ENCODE measurements around the gene TCF4. TPM values are rescaled to one million over a fixed set of nuclear protein-coding genes. Genes with fewer than 3 reads are reported as not detected.

The TCF4 gene
- total RNA-seq, 1 experiment from 2014 or later, result 104 TPM

DNA sequence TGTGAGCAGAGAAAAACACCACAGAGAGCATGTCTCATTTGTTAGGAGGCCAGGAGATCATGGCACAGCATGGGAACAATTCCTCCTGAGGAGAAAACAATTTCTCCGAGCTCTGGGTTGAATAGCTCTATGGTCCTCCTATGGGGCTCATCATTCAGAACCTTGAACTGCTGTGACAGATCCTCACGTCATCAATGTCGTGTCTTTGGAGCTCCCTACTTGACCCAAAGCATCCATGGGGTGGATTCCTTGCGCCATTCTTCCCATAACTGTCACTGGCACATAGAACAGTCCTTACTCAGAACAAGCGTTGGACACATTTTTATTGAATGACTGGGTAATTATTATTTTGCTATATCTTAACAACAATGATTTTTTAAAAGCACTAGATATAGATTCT is 15.8 kb upstream of the TCF4 start:
- H3K4me1 Mint-ChIP-seq, result 0 out of 2 replicates have a peak, but pooled peaks cover 2% of the 10 kb centered on the region
- POLR2A ChIA-PET, result no interaction called here
- no peaks in the 10 kb centered on the region for H3K36me3 Mint-ChIP-seq
- DNase-seq (ENCODE audit: low spot score) (no peak), ATAC-seq (no peak)
- peaks cover 6% of the 10 kb centered on the region; the same call in 1 of the 2 replicates for H3K9me3 Mint-ChIP-seq
- no peak overlapping the region for H3K4me3 Mint-ChIP-seq
- H3K27ac Mint-ChIP-seq, result no peak overlapping the region
- no peaks in the 10 kb centered on the region for H3K27me3 Mint-ChIP-seq (ENCODE audit: low read depth)
- TF ChIP-seq NR2C2 (CRISPR knock-in tag; IDR thresholded peaks at IDR 0.05) (no peak), GTF2I (CRISPR knock-in tag; conservative IDR thresholded peaks at IDR 0.05) (no peak), SP1 (CRISPR knock-in tag; conservative IDR thresholded peaks at IDR 0.05) (no peak), ZNF317 (CRISPR knock-in tag; IDR thresholded peaks at IDR 0.05; ENCODE audit: borderline replicate concordance, low read depth) (no peak)
- TF ChIP-seq, protein P1, sequence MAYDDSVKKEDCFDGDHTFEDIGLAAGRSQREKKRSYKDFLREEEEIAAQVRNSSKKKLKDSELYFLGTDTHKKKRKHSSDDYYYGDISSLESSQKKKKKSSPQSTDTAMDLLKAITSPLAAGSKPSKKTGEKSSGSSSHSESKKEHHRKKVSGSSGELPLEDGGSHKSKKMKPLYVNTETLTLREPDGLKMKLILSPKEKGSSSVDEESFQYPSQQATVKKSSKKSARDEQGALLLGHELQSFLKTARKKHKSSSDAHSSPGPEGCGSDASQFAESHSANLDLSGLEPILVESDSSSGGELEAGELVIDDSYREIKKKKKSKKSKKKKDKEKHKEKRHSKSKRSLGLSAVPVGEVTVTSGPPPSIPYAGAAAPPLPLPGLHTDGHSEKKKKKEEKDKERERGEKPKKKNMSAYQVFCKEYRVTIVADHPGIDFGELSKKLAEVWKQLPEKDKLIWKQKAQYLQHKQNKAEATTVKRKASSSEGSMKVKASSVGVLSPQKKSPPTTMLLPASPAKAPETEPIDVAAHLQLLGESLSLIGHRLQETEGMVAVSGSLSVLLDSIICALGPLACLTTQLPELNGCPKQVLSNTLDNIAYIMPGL (CRISPR knock-in tag; IDR thresholded peaks at IDR 0.05), result no peak
- TF ChIP-seq, protein P2, sequence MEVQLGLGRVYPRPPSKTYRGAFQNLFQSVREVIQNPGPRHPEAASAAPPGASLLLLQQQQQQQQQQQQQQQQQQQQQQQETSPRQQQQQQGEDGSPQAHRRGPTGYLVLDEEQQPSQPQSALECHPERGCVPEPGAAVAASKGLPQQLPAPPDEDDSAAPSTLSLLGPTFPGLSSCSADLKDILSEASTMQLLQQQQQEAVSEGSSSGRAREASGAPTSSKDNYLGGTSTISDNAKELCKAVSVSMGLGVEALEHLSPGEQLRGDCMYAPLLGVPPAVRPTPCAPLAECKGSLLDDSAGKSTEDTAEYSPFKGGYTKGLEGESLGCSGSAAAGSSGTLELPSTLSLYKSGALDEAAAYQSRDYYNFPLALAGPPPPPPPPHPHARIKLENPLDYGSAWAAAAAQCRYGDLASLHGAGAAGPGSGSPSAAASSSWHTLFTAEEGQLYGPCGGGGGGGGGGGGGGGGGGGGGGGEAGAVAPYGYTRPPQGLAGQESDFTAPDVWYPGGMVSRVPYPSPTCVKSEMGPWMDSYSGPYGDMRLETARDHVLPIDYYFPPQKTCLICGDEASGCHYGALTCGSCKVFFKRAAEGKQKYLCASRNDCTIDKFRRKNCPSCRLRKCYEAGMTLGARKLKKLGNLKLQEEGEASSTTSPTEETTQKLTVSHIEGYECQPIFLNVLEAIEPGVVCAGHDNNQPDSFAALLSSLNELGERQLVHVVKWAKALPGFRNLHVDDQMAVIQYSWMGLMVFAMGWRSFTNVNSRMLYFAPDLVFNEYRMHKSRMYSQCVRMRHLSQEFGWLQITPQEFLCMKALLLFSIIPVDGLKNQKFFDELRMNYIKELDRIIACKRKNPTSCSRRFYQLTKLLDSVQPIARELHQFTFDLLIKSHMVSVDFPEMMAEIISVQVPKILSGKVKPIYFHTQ (CRISPR knock-in tag; IDR thresholded peaks at IDR 0.05), result no peak
- TF ChIP-seq, protein P3, sequence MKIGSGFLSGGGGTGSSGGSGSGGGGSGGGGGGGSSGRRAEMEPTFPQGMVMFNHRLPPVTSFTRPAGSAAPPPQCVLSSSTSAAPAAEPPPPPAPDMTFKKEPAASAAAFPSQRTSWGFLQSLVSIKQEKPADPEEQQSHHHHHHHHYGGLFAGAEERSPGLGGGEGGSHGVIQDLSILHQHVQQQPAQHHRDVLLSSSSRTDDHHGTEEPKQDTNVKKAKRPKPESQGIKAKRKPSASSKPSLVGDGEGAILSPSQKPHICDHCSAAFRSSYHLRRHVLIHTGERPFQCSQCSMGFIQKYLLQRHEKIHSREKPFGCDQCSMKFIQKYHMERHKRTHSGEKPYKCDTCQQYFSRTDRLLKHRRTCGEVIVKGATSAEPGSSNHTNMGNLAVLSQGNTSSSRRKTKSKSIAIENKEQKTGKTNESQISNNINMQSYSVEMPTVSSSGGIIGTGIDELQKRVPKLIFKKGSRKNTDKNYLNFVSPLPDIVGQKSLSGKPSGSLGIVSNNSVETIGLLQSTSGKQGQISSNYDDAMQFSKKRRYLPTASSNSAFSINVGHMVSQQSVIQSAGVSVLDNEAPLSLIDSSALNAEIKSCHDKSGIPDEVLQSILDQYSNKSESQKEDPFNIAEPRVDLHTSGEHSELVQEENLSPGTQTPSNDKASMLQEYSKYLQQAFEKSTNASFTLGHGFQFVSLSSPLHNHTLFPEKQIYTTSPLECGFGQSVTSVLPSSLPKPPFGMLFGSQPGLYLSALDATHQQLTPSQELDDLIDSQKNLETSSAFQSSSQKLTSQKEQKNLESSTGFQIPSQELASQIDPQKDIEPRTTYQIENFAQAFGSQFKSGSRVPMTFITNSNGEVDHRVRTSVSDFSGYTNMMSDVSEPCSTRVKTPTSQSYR (CRISPR knock-in tag; IDR thresholded peaks at IDR 0.05), result no peak
- TF ChIP-seq, protein P4, sequence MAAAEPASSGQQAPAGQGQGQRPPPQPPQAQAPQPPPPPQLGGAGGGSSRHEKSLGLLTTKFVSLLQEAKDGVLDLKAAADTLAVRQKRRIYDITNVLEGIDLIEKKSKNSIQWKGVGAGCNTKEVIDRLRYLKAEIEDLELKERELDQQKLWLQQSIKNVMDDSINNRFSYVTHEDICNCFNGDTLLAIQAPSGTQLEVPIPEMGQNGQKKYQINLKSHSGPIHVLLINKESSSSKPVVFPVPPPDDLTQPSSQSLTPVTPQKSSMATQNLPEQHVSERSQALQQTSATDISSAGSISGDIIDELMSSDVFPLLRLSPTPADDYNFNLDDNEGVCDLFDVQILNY (CRISPR knock-in tag; IDR thresholded peaks at IDR 0.05), result no peak
- TF ChIP-seq, protein P5, sequence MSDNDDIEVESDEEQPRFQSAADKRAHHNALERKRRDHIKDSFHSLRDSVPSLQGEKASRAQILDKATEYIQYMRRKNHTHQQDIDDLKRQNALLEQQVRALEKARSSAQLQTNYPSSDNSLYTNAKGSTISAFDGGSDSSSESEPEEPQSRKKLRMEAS (CRISPR knock-in tag; IDR thresholded peaks at IDR 0.05), result no peak
- CTCF ChIA-PET, result interaction anchor here (1.0 kb wide), 1 partner anchor 219 kb away, joined by 3 read pairs; no protein-coding TSS in a partner anchor

DNA sequence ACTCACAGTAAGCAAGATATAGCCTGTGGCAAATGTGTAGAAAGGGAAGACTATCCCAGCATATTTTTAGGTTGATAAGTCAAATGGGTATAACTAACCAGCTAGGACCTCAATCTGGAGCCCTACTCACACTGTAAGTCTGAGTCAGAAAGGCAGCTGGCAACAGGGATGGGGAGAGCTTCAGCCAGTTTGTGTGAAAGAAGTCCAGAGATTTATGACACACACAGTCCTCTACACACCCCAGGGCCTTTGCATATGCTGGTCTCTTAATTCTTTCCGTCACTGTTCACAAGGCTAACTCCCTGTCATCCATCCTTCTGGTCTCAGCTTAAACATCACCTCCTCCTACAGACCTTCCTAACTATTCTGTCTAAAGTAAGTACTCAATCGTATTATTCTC is 5.9 kb upstream of the TCF4 start:
- CTCF ChIA-PET, result interaction anchor here (0.8 to 1.0 kb wide), 2 partner anchors 72 to 188 kb away, joined by 3 to 4 read pairs; no protein-coding TSS in a partner anchor
- peaks cover 2% of the 10 kb centered on the region; the same call in 1 of the 2 replicates for H3K9me3 Mint-ChIP-seq
- H3K27me3 Mint-ChIP-seq (ENCODE audit: low read depth), result no peaks in the 10 kb centered on the region
- H3K4me1 Mint-ChIP-seq, result peaks cover 4% of the 10 kb centered on the region; the same call in 1 of the 2 replicates
- no peaks in the 10 kb centered on the region for H3K36me3 Mint-ChIP-seq
- H3K4me3 Mint-ChIP-seq, result no peak overlapping the region
- DNase-seq (ENCODE audit: low spot score) (no peak), ATAC-seq (no peak)
- H3K27ac Mint-ChIP-seq, result no peak overlapping the region
- POLR2A ChIA-PET, result no interaction called here
- TF ChIP-seq, protein P6, sequence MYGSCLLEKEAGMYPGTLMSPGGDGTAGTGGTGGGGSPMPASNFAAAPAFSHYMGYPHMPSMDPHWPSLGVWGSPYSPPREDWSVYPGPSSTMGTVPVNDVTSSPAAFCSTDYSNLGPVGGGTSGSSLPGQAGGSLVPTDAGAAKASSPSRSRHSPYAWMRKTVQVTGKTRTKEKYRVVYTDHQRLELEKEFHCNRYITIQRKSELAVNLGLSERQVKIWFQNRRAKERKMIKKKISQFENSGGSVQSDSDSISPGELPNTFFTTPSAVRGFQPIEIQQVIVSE (CRISPR knock-in tag; IDR thresholded peaks at IDR 0.05; ENCODE audit: borderline replicate concordance), result no peak
- TF ChIP-seq, protein P7, sequence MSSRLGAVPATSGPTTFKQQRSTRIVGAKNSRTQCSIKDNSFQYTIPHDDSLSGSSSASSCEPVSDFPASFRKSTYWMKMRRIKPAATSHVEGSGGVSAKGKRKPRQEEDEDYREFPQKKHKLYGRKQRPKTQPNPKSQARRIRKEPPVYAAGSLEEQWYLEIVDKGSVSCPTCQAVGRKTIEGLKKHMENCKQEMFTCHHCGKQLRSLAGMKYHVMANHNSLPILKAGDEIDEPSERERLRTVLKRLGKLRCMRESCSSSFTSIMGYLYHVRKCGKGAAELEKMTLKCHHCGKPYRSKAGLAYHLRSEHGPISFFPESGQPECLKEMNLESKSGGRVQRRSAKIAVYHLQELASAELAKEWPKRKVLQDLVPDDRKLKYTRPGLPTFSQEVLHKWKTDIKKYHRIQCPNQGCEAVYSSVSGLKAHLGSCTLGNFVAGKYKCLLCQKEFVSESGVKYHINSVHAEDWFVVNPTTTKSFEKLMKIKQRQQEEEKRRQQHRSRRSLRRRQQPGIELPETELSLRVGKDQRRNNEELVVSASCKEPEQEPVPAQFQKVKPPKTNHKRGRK (CRISPR knock-in tag; IDR thresholded peaks at IDR 0.05; ENCODE audit: borderline replicate concordance), result no peak
- TF ChIP-seq, protein P8, sequence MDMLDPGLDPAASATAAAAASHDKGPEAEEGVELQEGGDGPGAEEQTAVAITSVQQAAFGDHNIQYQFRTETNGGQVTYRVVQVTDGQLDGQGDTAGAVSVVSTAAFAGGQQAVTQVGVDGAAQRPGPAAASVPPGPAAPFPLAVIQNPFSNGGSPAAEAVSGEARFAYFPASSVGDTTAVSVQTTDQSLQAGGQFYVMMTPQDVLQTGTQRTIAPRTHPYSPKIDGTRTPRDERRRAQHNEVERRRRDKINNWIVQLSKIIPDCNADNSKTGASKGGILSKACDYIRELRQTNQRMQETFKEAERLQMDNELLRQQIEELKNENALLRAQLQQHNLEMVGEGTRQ (CRISPR knock-in tag; IDR thresholded peaks at IDR 0.05), result no peak
- TF ChIP-seq FOXJ3 (CRISPR knock-in tag; IDR thresholded peaks at IDR 0.05; ENCODE audit: borderline replicate concordance), result no peak
- no peak for TF ChIP-seq NFYB (CRISPR knock-in tag; conservative IDR thresholded peaks at IDR 0.05; ENCODE audit: low read depth)
- TF ChIP-seq GRHL2 (CRISPR knock-in tag; IDR thresholded peaks at IDR 0.05; ENCODE audit: insufficient replicate concordance, severe bottlenecking), result no peak
- TF ChIP-seq ZNF671 (CRISPR knock-in tag; IDR thresholded peaks at IDR 0.05), result no peak
- TF ChIP-seq RELA (CRISPR knock-in tag; IDR thresholded peaks at IDR 0.05; ENCODE audit: borderline replicate concordance), result no peak
- TF ChIP-seq ZNF138 (CRISPR knock-in tag; conservative IDR thresholded peaks at IDR 0.05), result no peak
- no peak for TF ChIP-seq CREB1 (CRISPR knock-in tag; IDR thresholded peaks at IDR 0.05)
- no peak for TF ChIP-seq TEAD4 (CRISPR knock-in tag; IDR thresholded peaks at IDR 0.05)
- TF ChIP-seq, protein P9, sequence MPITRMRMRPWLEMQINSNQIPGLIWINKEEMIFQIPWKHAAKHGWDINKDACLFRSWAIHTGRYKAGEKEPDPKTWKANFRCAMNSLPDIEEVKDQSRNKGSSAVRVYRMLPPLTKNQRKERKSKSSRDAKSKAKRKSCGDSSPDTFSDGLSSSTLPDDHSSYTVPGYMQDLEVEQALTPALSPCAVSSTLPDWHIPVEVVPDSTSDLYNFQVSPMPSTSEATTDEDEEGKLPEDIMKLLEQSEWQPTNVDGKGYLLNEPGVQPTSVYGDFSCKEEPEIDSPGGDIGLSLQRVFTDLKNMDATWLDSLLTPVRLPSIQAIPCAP (CRISPR knock-in tag; IDR thresholded peaks at IDR 0.05), result no peak
- TF ChIP-seq JUN (CRISPR knock-in tag; IDR thresholded peaks at IDR 0.05), result no peak
- no peak for TF ChIP-seq MXD4 (CRISPR knock-in tag; IDR thresholded peaks at IDR 0.05; ENCODE audit: borderline replicate concordance)

Data from WTC11 (cell line).